HG03095 (cell line): ENCODE measurements around the gene PLA2G4B.

ENCODE experiments used
- ATAC-seq: cut with Tn5 transposase; IDR thresholded peaks from one replicate; pipeline ENCODE4 v1.9.1; 2021; ENCODE audit warnings: moderate library complexity; ENCODE audit not compliant: unreplicated experiment

PLA2G4B gene

GRCh38 chr15:41838400-41838897 is at the start of gene PLA2G4B:
TSS of gene PLA2G4B (plus strand) at chr15:41838847. CDS start at chr15:41838914, 67 bp downstream.
- ATAC-seq, result no peak

- ATAC-seq, result no peak
These were observed 49.4 kb upstream of the PLA2G4B start for GRCh38 chr15:41789236-41789635.

GRCh38 chr15:41789662-41790061 is 49.0 kb upstream of the PLA2G4B start:
- no peak for ATAC-seq

- no peak for ATAC-seq
These were observed 48.5 kb upstream of the PLA2G4B start for GRCh38 chr15:41790169-41790568.

- no peak for ATAC-seq
These were observed 47.7 kb upstream of the PLA2G4B start for GRCh38 chr15:41790756-41791546.

- ATAC-seq, result no peak
These were observed 47.1 kb upstream of the PLA2G4B start for GRCh38 chr15:41791547-41791937.

GRCh38 chr15:41792000-41792637 is 46.5 kb upstream of the PLA2G4B start:
- no peak for ATAC-seq

GRCh38 chr15:41794081-41794480 is 44.6 kb upstream of the PLA2G4B start:
- ATAC-seq, result no peak

- ATAC-seq, result no peak
These were observed 42.4 kb upstream of the PLA2G4B start for GRCh38 chr15:41795996-41796856.

- ATAC-seq, result no peak
These were observed 41.3 kb upstream of the PLA2G4B start for GRCh38 chr15:41797201-41797944.

GRCh38 chr15:41798607-41799487 is 39.8 kb upstream of the PLA2G4B start:
- no peak for ATAC-seq

GRCh38 chr15:41799488-41799805 is 39.2 kb upstream of the PLA2G4B start:
- ATAC-seq, result no peak

GRCh38 chr15:41801185-41801584 is 37.5 kb upstream of the PLA2G4B start:
- no peak for ATAC-seq

- ATAC-seq, result no peak
These were observed 36.7 kb upstream of the PLA2G4B start for GRCh38 chr15:41801850-41802455.

GRCh38 chr15:41804361-41804760 is 34.3 kb upstream of the PLA2G4B start:
- ATAC-seq, result no peak

GRCh38 chr15:41804916-41805666 is 33.6 kb upstream of the PLA2G4B start:
- ATAC-seq, result no peak

- ATAC-seq, result no peak
These were observed 32.9 kb upstream of the PLA2G4B start for GRCh38 chr15:41805711-41806110.

GRCh38 chr15:41806291-41807181 is 32.1 kb upstream of the PLA2G4B start:
- no peak for ATAC-seq
